Amygdala (tissue), 56 donors: ENCODE results near the gene CABLES2.

Source experiments
- DNase-seq, 56 donors: peaks; one replicate each; lab custom pipeline; 2025; lab: John Stamatoyannopoulos, UW

Gene CABLES2

GRCh38 chr20:62353289-62354030 lies 53.6 kb downstream of the CABLES2 start:
- DNase-seq = no peak

GRCh38 chr20:62352402-62353288 lies 54.4 kb downstream of the CABLES2 start:
- peak in 50 of 56 donors; percentile 18 to 89 (median 66) for DNase-seq

GRCh38 chr20:62351469-62352401 lies 55.4 kb downstream of the CABLES2 start:
- DNase-seq = no peak

- DNase-seq = no peak
These were observed 56.3 kb downstream of the CABLES2 start for GRCh38 chr20:62350629-62351422.

GRCh38 chr20:62350098-62350628 lies 56.9 kb downstream of the CABLES2 start:
- DNase-seq = no peak

GRCh38 chr20:62349556-62350097 lies 57.5 kb downstream of the CABLES2 start:
- no peak for DNase-seq

GRCh38 chr20:62348604-62349003 lies 58.5 kb downstream of the CABLES2 start:
- DNase-seq = no peak

- no peak for DNase-seq
These were observed 59.6 kb downstream of the CABLES2 start for GRCh38 chr20:62347445-62347844.

- DNase-seq = no peak
These were observed 60.0 kb downstream of the CABLES2 start for GRCh38 chr20:62347151-62347404.

- no peak for DNase-seq
These were observed 60.5 kb downstream of the CABLES2 start for GRCh38 chr20:62346398-62347150.

GRCh38 chr20:62345681-62346370 lies 61.3 kb downstream of the CABLES2 start:
- DNase-seq = no peak

- no peak for DNase-seq
These were observed 62.3 kb downstream of the CABLES2 start for GRCh38 chr20:62344782-62345181.

GRCh38 chr20:62344092-62344491 lies 63.0 kb downstream of the CABLES2 start:
- no peak for DNase-seq

GRCh38 chr20:62342910-62343309 lies 64.2 kb downstream of the CABLES2 start:
- no peak for DNase-seq

- no peak for DNase-seq
These were observed 67.4 kb downstream of the CABLES2 start for GRCh38 chr20:62339647-62340062.
